GM21367 (cell line): ENCODE data around the gene IFFO2.
"Not testable (repeated sequence)": the region's sequence is repeated elsewhere in the genome, so short reads cannot be mapped to it uniquely, and the experiment has no call there.

Experiments used
- ATAC-seq: cut with Tn5 transposase; IDR thresholded peaks from one replicate; pipeline ENCODE4 v1.9.1; 2021; ENCODE audit not compliant: unreplicated experiment

The IFFO2 gene

GRCh38 chr1:18878538-18879214 is 77.8 kb downstream of the IFFO2 start:
- ATAC-seq, result no peak

GRCh38 chr1:18877282-18877681 is 79.2 kb downstream of the IFFO2 start:
- ATAC-seq, result no peak

DNA sequence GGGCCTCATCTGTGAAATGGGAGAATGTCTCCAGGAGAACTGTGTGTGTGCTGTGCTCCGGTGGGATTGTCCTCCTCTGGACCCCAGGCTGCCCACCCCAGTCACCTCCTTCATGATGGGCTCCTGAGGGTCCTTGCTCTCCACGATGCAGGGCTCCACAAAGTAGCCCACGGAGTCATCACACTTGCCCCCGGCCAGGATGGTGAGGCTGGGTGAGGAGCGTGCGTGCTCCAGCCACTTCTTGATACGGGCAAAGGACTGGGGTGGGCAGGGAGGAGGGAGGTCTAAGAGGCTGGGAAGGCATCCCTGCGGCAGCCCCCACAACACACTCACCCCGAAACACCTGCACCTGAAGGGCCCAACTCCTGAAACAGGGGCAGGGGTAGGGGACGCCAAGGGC is 80.3 kb downstream of the IFFO2 start:
- ATAC-seq, result no peak

GRCh38 chr1:18875796-18876128 is 80.7 kb downstream of the IFFO2 start:
- ATAC-seq, result no peak

DNA sequence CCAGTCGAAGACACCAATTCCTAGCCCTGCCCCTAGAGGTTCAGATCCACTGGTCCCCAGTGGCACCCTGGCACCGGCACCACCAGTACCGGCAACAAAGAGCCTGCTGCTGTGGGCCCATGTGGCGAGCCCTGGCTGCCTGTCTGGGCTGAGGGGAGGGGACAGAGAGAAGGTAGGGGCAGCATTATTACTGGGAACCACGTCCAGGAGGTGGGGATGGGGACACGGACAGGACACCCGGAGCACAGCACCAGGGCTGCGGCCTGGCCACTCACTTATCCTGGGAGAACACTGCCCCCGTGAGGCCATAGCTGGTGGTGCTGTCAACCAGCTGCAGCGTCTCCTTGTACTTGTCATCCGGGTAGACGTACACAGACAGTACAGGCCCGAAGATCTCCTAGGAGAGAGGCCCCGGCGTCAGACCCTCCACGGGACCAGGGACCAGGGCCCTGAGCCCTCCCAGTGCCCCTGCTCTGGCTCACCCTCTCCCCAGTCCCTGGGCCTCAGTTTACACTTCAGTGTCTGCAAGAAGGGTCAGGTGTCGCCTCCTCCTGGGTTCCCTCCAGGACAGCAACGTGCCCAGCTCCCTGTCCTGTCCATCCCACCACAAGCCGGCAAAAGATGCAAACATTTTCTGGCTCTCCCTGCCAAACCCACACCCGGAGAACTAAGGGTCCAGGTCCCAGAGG is 81.2 kb downstream of the IFFO2 start:
- ATAC-seq, result no peak

- no peak for ATAC-seq
Observed at GRCh38 chr1:18874600-18874999, 81.9 kb downstream of the IFFO2 start.

DNA sequence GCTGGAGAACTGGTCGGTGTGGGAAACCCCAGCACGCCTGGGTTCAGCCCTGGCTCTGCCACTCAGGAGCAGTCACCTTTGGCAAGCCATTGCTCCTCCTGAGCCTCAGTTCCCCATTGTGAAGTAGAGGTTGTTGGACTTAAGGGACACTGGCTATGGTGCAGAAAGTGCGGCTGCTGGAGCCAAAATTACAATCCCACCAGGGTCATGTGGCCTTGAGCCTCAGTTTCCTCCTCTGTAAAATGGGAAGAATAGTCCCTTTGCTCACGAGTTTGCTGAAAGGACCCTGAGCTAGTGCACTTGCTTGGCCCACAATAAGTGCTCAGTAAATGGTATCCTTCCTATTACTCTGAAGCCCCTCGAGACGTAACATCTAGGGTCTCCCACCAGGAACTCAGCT is 82.4 kb downstream of the IFFO2 start:
- no peak for ATAC-seq

- no peak for ATAC-seq
Observed at GRCh38 chr1:18872071-18872611, 84.3 kb downstream of the IFFO2 start.

- no peak for ATAC-seq
Observed at GRCh38 chr1:18871401-18872070, 84.9 kb downstream of the IFFO2 start.

DNA sequence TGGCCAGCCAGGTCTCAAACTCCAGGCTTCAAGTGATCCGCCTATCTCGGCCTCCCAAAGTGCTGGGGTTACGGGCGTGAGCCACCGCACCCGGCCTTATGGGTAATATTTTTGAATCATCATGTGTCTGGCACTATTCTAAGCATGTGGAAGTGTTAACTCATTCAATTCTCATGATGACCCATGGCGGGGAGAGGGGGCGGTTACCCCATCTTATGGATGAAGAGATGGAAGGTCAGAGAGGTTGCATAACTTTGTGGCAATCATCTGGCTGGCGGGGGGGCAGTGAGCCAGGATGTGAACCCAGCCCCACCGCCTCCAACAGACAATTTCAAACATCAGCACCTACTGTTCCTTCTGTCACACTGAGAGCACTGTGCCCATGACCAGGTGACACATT is 85.5 kb downstream of the IFFO2 start:
- ATAC-seq, result no peak

GRCh38 chr1:18870595-18870865 is 85.9 kb downstream of the IFFO2 start:
- not testable (repeated sequence) for ATAC-seq

GRCh38 chr1:18869847-18870594 is 86.5 kb downstream of the IFFO2 start:
- no peak for ATAC-seq

DNA sequence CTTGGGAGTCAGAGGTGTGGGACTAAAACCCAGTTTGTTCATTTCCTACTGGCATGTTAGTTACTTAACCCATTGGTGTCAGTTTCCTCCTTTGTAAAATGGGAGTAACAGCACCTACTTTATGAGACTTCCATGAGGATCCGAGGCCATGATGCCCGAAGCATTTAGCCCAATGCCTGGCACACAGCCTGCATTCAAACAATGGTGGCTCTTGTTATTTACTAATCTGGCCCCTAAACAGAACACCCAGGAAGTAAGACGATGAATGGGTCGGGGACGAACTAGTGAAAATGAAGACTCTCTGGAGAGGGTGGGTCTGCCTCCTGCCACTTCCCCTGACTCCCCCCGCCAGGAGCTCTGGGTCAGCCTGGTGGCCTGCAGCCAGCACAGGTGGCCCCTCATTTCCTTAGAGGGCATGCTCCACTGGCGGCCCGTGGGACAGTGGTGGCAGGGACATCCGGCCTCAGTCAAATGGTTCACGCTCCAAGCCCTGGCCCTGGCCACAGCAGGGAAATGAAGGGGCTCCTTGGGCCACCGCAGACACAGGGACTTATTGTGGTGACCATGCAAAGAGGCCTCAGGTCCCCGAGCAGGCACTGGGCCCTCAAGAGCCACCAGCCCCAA is 87.6 kb downstream of the IFFO2 start:
- no peak for ATAC-seq

DNA sequence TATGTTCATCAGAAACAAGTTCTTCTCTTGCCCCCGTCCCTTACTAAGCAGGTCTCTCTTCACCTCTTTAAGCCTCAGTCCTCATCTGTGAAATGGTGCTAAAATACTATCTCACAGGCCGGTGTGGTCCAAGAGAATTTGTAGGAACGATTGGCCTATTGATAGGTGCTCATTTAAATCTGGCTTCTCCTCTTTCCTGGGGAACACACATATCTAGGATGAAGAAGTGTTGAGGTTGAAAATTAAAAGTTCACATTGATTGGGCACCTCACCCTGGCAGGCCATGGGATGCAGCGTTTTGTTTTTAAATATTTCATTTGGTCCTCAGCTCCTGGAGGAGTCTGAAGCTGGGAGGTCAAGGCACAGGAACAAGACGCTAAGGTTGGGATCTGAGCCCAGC is 88.1 kb downstream of the IFFO2 start:
- ATAC-seq, result no peak

GRCh38 chr1:18866846-18867245 is 89.6 kb downstream of the IFFO2 start:
- no peak for ATAC-seq

GRCh38 chr1:18866314-18866713 is 90.2 kb downstream of the IFFO2 start:
- no peak for ATAC-seq

GRCh38 chr1:18865176-18865575 is 91.3 kb downstream of the IFFO2 start:
- ATAC-seq, result no peak

GRCh38 chr1:18861590-18861989 is 94.9 kb downstream of the IFFO2 start:
- ATAC-seq, result no peak

DNA sequence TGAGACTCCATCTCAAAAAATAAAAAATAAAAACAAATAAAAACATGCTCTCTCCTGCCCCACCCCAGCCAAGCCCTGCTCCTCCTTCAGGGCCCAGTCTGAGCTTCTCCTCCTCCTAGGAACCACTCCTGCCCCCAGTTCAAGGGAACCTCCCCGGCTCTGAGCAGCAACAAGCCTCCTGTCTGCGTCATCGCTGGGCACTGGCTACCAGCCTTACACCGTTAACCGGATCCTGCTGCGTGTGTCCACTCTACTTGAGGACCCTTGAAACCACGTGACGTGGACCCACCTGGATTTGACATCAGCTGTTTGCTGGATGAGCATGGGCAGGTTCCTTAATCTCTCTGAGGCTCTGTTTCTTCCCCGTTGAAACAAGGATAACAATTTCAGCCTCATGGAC is 95.4 kb downstream of the IFFO2 start:
- ATAC-seq, result no peak

GRCh38 chr1:18859560-18859959 is 96.9 kb downstream of the IFFO2 start, which contains the start of gene TAS1R2:
TSS of gene TAS1R2 (minus strand) at chr1:18859660. CDS start at chr1:18859660, 0 bp downstream.
- no peak for ATAC-seq

DNA sequence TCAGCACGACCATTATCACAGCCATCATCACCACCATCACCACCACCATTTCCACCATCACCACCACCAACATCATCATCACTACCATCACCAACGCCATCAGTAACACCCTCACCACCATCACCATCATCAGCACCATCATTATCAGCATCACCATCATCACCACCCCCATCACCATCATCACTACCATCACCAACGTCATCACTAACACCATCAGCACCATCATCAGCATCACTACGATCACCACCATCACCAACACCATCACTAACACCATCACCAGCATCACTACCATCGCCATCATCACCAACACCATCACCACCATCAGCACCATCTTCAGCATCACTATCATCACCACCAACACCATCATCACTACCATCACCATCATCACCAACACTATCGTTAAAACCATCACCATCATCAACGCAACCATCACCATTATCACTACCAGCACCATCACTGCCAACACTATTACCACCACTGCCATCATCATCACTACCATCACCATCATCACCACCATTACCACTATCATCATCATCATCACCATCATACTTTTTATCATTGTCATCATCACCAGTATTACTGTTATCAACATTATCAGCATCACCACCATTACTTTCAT is 98.3 kb downstream of the IFFO2 start:
- ATAC-seq, result no peak
